ENCODE data around the gene P3H4.

GRCh38 chr17:41762841-41763240, 48.9 kb downstream of the P3H4 start:
- TF ChIP-seq CTCF (IDR thresholded peaks at IDR 0.05) (no peak), REST (IDR thresholded peaks at IDR 0.05; ENCODE audit: insufficient read depth in 1 of 2, low read depth in 2 of 2, low read length in 1 of 2) (no peak)
